ENCODE measurements around the gene USP24. TPM values are rescaled to one million over a fixed set of nuclear protein-coding genes. Genes with fewer than 3 reads are reported as not detected.

Gene USP24
- total RNA-seq, 1 donor from 2014 or later, result 57.1 TPM

DNA sequence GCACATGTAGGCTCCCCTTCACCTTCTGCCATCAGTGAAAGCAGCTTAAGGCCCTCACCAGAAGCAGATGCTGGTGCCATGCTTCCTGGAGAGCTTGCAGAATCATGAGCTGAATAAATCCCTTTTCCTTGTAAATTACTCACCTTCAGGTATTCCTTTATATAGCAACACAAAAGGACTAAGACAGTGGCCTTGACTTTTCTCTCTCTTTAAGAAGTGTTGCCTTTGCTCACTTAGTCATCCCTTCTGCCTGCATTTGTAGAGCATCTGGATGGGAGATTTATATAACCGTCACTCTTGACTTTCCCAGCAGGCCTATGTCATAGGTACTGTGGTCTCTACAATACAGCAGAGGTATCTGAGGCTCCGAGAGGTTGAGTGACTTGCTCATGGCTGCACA is 172.2 kb downstream of the USP24 start:
- TF ChIP-seq, protein P1, sequence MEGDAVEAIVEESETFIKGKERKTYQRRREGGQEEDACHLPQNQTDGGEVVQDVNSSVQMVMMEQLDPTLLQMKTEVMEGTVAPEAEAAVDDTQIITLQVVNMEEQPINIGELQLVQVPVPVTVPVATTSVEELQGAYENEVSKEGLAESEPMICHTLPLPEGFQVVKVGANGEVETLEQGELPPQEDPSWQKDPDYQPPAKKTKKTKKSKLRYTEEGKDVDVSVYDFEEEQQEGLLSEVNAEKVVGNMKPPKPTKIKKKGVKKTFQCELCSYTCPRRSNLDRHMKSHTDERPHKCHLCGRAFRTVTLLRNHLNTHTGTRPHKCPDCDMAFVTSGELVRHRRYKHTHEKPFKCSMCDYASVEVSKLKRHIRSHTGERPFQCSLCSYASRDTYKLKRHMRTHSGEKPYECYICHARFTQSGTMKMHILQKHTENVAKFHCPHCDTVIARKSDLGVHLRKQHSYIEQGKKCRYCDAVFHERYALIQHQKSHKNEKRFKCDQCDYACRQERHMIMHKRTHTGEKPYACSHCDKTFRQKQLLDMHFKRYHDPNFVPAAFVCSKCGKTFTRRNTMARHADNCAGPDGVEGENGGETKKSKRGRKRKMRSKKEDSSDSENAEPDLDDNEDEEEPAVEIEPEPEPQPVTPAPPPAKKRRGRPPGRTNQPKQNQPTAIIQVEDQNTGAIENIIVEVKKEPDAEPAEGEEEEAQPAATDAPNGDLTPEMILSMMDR (IDR thresholded peaks at IDR 0.05; ENCODE audit: unreplicated experiment), result no peak
- Mint-ChIP-seq H3K27ac (no peak overlapping the region), H3K4me3 (ENCODE audit: low read depth) (no peak overlapping the region)

DNA sequence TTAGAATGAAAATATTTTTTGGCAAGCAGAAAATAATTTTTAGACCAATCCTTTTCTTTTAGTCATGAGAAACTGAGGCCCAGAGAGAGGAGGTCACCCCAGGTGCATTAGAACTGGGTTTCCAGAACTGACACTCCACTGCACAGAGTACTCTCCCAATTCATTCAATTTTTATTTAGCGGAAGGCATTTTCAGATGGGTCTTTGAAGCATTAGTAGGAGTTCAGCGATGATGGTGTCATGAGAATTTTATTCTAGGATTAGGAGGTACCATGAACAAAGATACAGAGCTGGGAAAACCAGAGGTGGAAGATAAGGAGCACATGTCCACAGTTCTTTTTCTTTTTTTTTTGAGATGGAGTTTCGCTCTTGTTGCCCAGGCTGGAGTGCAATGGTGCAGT is 173.6 kb downstream of the USP24 start:
- Mint-ChIP-seq H3K27me3 (peaks cover 44% of the 10 kb centered on the region), H3K36me3 (ENCODE audit: insufficient read depth) (peaks cover 6% of the 10 kb centered on the region), H3K9me3 (ENCODE audit: low read depth) (no peaks in the 10 kb centered on the region), H3K4me1 (ENCODE audit: low read depth) (peaks cover 18% of the 10 kb centered on the region), H3K27ac (no peak overlapping the region), H3K4me3 (ENCODE audit: low read depth) (peak overlapping the region; percentile 83)
- TF ChIP-seq, protein P1 (IDR thresholded peaks at IDR 0.05; ENCODE audit: unreplicated experiment), result no peak
- DNase-seq (ENCODE audit: low spot score, unreplicated experiment), result no peak

More for the DNA sequence above, 172.2 kb downstream of the USP24 start:
- Mint-ChIP-seq H3K9me3 (ENCODE audit: low read depth) (no peaks in the 10 kb centered on the region), H3K4me1 (ENCODE audit: low read depth) (peaks cover 16% of the 10 kb centered on the region), H3K36me3 (ENCODE audit: insufficient read depth) (peaks cover 7% of the 10 kb centered on the region), H3K27me3 (peaks cover 34% of the 10 kb centered on the region)
- no peak for DNase-seq (ENCODE audit: low spot score, unreplicated experiment)

DNA sequence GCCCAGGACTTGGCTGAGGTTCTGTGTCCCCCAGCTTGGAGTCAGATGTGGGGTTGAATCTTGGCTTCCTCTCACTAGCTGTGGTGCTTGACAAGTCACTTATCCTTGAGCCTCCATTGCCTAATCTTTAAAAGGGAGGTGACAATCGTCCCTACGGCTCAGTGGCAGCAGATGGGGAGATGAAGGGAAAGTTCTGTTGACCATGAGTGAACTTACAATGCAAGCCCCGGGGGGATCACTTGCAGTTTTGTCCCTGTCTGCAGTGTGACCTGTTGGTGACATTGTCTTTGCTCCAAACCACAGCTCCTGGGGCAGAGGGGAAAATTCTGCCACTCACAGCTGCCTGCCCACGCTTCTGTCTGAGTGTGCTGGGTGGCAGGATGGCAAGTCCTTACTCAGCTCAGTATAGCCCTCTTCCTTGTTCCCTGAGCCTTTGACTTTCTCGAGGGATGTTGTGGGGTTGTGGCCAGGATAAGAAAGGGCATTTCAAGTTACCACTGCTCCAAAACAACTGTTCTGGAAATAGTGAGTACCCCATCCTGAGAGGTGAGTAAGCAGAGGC is 174.2 kb downstream of the USP24 start:
- H3K27ac Mint-ChIP-seq, result no peak overlapping the region
- no peaks in the 10 kb centered on the region for H3K9me3 Mint-ChIP-seq (ENCODE audit: low read depth)
- TF ChIP-seq, protein P1 (IDR thresholded peaks at IDR 0.05; ENCODE audit: unreplicated experiment), result no peak
- peak overlapping the region; percentile 83 for H3K4me3 Mint-ChIP-seq (ENCODE audit: low read depth)
- DNase-seq (ENCODE audit: low spot score, unreplicated experiment), result no peak
- peaks cover 18% of the 10 kb centered on the region for H3K4me1 Mint-ChIP-seq (ENCODE audit: low read depth)
- H3K27me3 Mint-ChIP-seq, result peaks cover 49% of the 10 kb centered on the region
- peaks cover 6% of the 10 kb centered on the region for H3K36me3 Mint-ChIP-seq (ENCODE audit: insufficient read depth)

DNA sequence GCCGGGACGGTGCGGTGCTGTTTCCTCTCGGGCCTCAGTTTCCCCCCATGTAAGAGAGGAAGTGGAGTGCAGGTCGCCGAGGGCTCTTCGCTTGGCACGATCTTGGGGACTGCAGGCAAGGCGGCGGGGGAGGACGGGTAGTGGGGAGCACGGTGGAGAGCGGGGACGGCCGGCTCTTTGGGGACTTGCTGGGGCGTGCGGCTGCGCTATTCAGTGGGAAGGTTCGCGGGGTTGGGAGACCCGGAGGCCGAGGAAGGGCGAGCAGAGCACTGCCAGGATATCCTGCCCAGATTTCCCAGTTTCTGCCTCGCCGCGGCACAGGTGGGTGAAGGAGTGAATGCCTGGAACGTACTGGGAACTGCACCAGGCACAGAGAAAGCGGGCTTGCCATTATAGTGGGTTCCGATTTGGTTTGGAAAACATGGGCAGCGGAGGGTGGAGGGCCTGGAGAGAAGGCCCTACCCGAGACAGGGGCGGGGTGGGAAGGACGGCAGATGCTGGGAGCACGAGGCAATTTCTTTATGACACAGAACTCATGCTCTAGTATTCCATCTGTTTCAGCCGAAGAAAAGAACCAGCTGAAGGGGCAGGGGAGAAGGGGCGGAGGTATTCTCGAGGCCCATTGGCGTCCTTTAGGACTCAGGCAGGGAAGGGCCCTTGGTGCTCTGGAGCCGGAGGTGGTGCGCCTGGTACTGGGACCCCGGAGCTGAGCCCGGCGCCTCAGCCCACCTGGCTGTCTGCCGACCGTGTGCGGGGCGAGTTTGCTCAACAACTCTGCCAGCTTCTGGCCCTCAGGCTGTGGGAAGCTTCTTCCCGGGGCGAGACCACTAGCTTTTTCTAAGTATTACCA is 174.9 kb downstream of the USP24 start:
- Mint-ChIP-seq H3K9me3 (ENCODE audit: low read depth) (no peaks in the 10 kb centered on the region), H3K4me1 (ENCODE audit: low read depth) (peaks cover 18% of the 10 kb centered on the region), H3K36me3 (ENCODE audit: insufficient read depth) (peaks cover 5% of the 10 kb centered on the region), H3K27ac (peak overlapping the region; percentile 81), H3K4me3 (ENCODE audit: low read depth) (peak overlapping the region; percentile 83), H3K27me3 (peaks cover 54% of the 10 kb centered on the region)
- DNase-seq (ENCODE audit: low spot score, unreplicated experiment), result no peak
- TF ChIP-seq, protein P1 (IDR thresholded peaks at IDR 0.05; ENCODE audit: unreplicated experiment), result no peak

DNA sequence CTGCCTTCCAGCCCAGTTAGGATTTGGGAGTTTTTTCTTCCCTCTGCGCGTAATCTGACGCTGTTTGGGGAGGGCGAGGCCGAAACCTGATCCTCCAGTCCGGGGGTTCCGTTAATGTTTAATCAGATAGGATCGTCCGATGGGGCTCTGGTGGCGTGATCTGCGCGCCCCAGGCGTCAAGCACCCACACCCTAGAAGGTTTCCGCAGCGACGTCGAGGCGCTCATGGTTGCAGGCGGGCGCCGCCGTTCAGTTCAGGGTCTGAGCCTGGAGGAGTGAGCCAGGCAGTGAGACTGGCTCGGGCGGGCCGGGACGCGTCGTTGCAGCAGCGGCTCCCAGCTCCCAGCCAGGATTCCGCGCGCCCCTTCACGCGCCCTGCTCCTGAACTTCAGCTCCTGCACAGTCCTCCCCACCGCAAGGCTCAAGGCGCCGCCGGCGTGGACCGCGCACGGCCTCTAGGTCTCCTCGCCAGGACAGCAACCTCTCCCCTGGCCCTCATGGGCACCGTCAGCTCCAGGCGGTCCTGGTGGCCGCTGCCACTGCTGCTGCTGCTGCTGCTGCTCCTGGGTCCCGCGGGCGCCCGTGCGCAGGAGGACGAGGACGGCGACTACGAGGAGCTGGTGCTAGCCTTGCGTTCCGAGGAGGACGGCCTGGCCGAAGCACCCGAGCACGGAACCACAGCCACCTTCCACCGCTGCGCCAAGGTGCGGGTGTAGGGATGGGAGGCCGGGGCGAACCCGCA is 175.7 kb downstream of the USP24 start, which contains the start of gene PCSK9:
Gene PCSK9, plus strand, starts transcription at position 207 of the 741 bp plus-strand sequence. Its CDS starts 290 bp downstream, at position 497.
- Mint-ChIP-seq H3K4me1 (ENCODE audit: low read depth) (peaks cover 19% of the 10 kb centered on the region), H3K4me3 (ENCODE audit: low read depth) (peak within 1 kb of the TSS; percentile 83), H3K36me3 (ENCODE audit: insufficient read depth) (peaks cover 5% of the 10 kb centered on the region), H3K9me3 (ENCODE audit: low read depth) (no peaks in the 10 kb centered on the region), H3K27ac (peak within 1 kb of the TSS; percentile 93), H3K27me3 (peaks cover 58% of the 10 kb centered on the region)
- DNase-seq (ENCODE audit: low spot score, unreplicated experiment), result peak; percentile 43
- TF ChIP-seq, protein P1 (IDR thresholded peaks at IDR 0.05; ENCODE audit: unreplicated experiment), result no peak
